K562 (cell line): Measurements from ENCODE around the gene DAPK2. TPM values are rescaled to one million over a fixed set of nuclear protein-coding genes. Genes with fewer than 3 reads are reported as not detected.
A peak's percentile ranks its signal among the peaks of the same experiment; 100 is the strongest.

Experiments used
- ADNP ChIP-seq: fragments of 200-800 bp; sonication (Bioruptor generic); IDR thresholded peaks from 2 replicates; pipeline ENCODE4 v1.6.1; 2016; ENCODE audit warnings: missing genetic modification characterization, missing compliant biosample characterization
- ARID2 ChIP-seq: fragments of 450-650 bp; IDR thresholded peaks from 2 replicates; pipeline ENCODE4 v1.6.1; 2017; ENCODE audit warnings: antibody characterized with exemption, mild to moderate bottlenecking
- CC2D1A ChIP-seq: fragments of 450-650 bp; IDR thresholded peaks from 2 replicates; pipeline ENCODE4 v1.6.1; 2017; ENCODE audit warnings: mild to moderate bottlenecking
- CREM ChIP-seq: IDR thresholded peaks from 2 replicates; pipeline ENCODE4 v1.6.1; 2014; ENCODE audit warnings: antibody characterized with exemption, low read depth
- E2F3 ChIP-seq: fragments of 250-450 bp; sonication (Bioruptor Pico); IDR thresholded peaks from 2 replicates; pipeline ENCODE4 v1.4.0; 2020; ENCODE audit warnings: mild to moderate bottlenecking
- GTF2E2 ChIP-seq: fragments of 200-800 bp; sonication (Bioruptor generic); IDR thresholded peaks from 2 replicates; pipeline ENCODE4 v1.6.1; 2016; ENCODE audit warnings: missing genetic modification characterization, missing compliant biosample characterization
- NR0B1 ChIP-seq: fragments of 450-650 bp; IDR thresholded peaks from one replicate; pipeline ENCODE4 v1.6.1; 2018; ENCODE audit warnings: mild to moderate bottlenecking, moderate library complexity; ENCODE audit not compliant: partially characterized antibody
- NR2C1 ChIP-seq, 2 experiments: fragments of 450-650 bp; IDR thresholded peaks; 2 replicates each; pipeline ENCODE4 v1.6.1; 2017; ENCODE audit warnings: mild to moderate bottlenecking in 2 of 2, antibody characterized with exemption in 1 of 2, inconsistent platforms in 1 of 2, missing compliant biosample characterization in 1 of 2, missing genetic modification characterization in 1 of 2
- SIN3B ChIP-seq: fragments of 450-650 bp; IDR thresholded peaks from 2 replicates; pipeline ENCODE4 v1.6.1; 2017; ENCODE audit warnings: low read depth, mild to moderate bottlenecking, moderate library complexity
- SP2 ChIP-seq: IDR thresholded peaks from 2 replicates; pipeline ENCODE4 v1.6.1; 2011; ENCODE audit warnings: mild to moderate bottlenecking, low read depth, low read length, moderate library complexity; ENCODE audit not compliant: poor library complexity, severe bottlenecking; ENCODE audit errors: extremely low read depth
- TARDBP ChIP-seq: fragments of 450-650 bp; IDR thresholded peaks from 2 replicates; pipeline ENCODE4 v1.6.1; 2016
- USF1 ChIP-seq: sonication (generic); formaldehyde crosslinking; IDR thresholded peaks from 2 replicates; pipeline ENCODE4 v1.9.0; 2022; ENCODE audit warnings: mild to moderate bottlenecking, missing genetic modification reagents
- ZNF217 ChIP-seq: sonication (generic); formaldehyde crosslinking; IDR thresholded peaks from 2 replicates; pipeline ENCODE4 v1.8.0; 2022; ENCODE audit warnings: mild to moderate bottlenecking, missing genetic modification reagents
- ZNF347 ChIP-seq: fragments of 450-650 bp; formaldehyde crosslinking; IDR thresholded peaks from 2 replicates; pipeline ENCODE4 v1.4.0; 2020; ENCODE audit warnings: low read depth, mild to moderate bottlenecking, moderate library complexity
- ZNF407 ChIP-seq: fragments of 450-650 bp; IDR thresholded peaks from 2 replicates; pipeline ENCODE4 v1.6.1; 2016; ENCODE audit warnings: low read depth
- polyA plus RNA-seq, 8 experiments: library from polyadenylated mRNA; depleted of rRNA in 4 of 8; stranded (reverse) in 5 of 8; unstranded in 3 of 8; fragments of >200 nt; fragmentation: Nextera tagmentation in 2 of 8; fragmentation: Illumina TruSeq in 1 of 8; extraction: Ambion mirVana in 2 of 8; extraction: Trizol in 1 of 8; gene quantifications; 2 replicates each; pipeline versions ENCODE4 v1.2.1 to v1.2.3, GENCODE V29; 2011 to 2014; ENCODE audit warnings: inconsistent platforms in 1 of 8, missing spikeins in 1 of 8
- total RNA-seq, 7 experiments: library from RNA; depleted of rRNA in 6 of 7; stranded (reverse); fragments of >200 nt in 6 of 7; fragmentation: Illumina TruSeq in 2 of 7; extraction: Trizol in 2 of 7; gene quantifications; 2 replicates each; pipeline versions ENCODE4 v1.2.1 to v1.2.3, GENCODE V29; 2011 to 2021; ENCODE audit warnings: low replicate concordance in 1 of 7

DAPK2 gene
- total and polyA plus RNA-seq, 9 of the 15 experiments (the other 6 are each of a cell fraction or from before 2014, with no cell fraction given) = 0.14 to 5.2 (median 2.2) TPM

- no peak for TF ChIP-seq ZNF217 (CRISPR knock-in tag)
- TF ChIP-seq NR0B1 = no peak
- no peak for TF ChIP-seq ZNF407
- TF ChIP-seq TARDBP = no peak
- peak; percentile 69; the same call in 1 of the 2 replicates for TF ChIP-seq GTF2E2 (tag)
- TF ChIP-seq ADNP = no peak
- TF ChIP-seq CC2D1A = no peak
- TF ChIP-seq CREM = no peak
- TF ChIP-seq USF1 (CRISPR knock-in tag) = no peak
- TF ChIP-seq SP2 = no peak
- TF ChIP-seq NR2C1 (IDR thresholded peaks at IDR 0.05) = no peak
- no peak for TF ChIP-seq NR2C1 (tag; IDR thresholded peaks at IDR 0.05)
- TF ChIP-seq SIN3B = no peak
- TF ChIP-seq ZNF347 (CRISPR knock-in tag) = no peak
- no peak for TF ChIP-seq ARID2
- TF ChIP-seq E2F3 (CRISPR knock-in tag) = no peak
Measured at GRCh38 chr15:63895787-63896218, 150.5 kb downstream of the DAPK2 start (continued).
